Thoracic aorta (tissue), 2 donors: ENCODE measurements around the gene DCDC2C. TPM values are rescaled to one million over a fixed set of nuclear protein-coding genes. Genes with fewer than 3 reads are reported as not detected.

Source experiments
- ATAC-seq: fragments of 150-250 bp; one replicate; pipeline ENCODE4 v1.8.0; 2017; ENCODE audit warnings: low read depth; ENCODE audit not compliant: insufficient number of reproducible peaks, low FRiP score
- DNase-seq: peaks from one replicate; pipeline ENCODE4 v3.0.0-alpha.2; 2020; ENCODE audit warnings: low spot score
- H3K27ac ChIP-seq, 2 donors: fragments of 200-600 bp; sonication (generic); 1 replicate in 1 of 2; 2 replicates in 1 of 2; pipeline ENCODE4 v1.5.1; 2016; ENCODE audit warnings: mild to moderate bottlenecking in 2 of 2, moderate library complexity in 2 of 2
- H3K27me3 ChIP-seq: fragments of 200-600 bp; sonication (generic); replicated peaks from 2 replicates; pipeline ENCODE4 v1.6.0; 2016; ENCODE audit warnings: mild to moderate bottlenecking; ENCODE audit not compliant: insufficient read depth
- H3K36me3 ChIP-seq: fragments of 200-600 bp; sonication (generic); one replicate; pipeline ENCODE4 v1.5.1; 2016
- H3K4me1 ChIP-seq, 2 donors: fragments of 200-600 bp; sonication (generic); 1 replicate in 1 of 2; 2 replicates in 1 of 2; pipeline versions ENCODE4 v1.5.1 to v1.6.0; 2016; ENCODE audit warnings: low read depth in 2 of 2, mild to moderate bottlenecking in 1 of 2; ENCODE audit not compliant: control insufficient read depth in 1 of 2
- H3K4me3 ChIP-seq: fragments of 200-600 bp; sonication (generic); 2 replicates; pipeline ENCODE4 v1.5.1; 2016; ENCODE audit warnings: mild to moderate bottlenecking
- H3K9me3 ChIP-seq: fragments of 200-600 bp; sonication (generic); 2 replicates; pipeline ENCODE4 v1.5.1; 2016
- total RNA-seq, 2 donors: library from RNA; depleted of rRNA; stranded (reverse); fragments of >200 nt; gene quantifications; one replicate each; pipeline versions ENCODE4 v1.1.0 to v1.2.3, GENCODE V29; 2016
- TF ChIP-seq, protein P1 (sequence below): fragments of 200-600 bp; sonication (generic); IDR thresholded peaks from one replicate; pipeline ENCODE4 v1.5.1; 2019; ENCODE audit warnings: antibody characterized with exemption

Gene DCDC2C
- total RNA-seq, 2 donors from 2014 or later, result 6.6 to 13.1 TPM

DNA sequence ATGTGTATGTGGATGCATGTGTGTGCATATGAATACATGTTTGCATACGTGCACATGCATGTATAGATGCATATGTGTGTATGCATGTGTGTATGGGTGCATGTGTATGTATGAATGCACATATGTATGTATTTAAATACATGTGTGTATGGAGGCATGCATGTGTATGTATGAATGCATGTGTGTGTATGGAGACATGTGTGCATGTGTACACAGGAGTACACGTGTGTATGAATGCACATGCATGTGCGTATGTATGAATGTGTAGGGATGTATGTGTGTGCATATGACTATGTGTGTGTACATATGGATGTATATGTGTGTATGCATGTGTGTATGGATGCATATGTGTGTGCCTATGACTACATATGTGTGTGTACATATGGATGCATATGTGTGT is 51.9 kb downstream of the DCDC2C start:
- H3K4me3 ChIP-seq, result no peak overlapping the region
- no peaks in the 10 kb centered on the region for H3K27me3 ChIP-seq
- DNase-seq (no peak), ATAC-seq (no peak)
- no peaks in the 10 kb centered on the region for H3K9me3 ChIP-seq
- TF ChIP-seq, protein P1, sequence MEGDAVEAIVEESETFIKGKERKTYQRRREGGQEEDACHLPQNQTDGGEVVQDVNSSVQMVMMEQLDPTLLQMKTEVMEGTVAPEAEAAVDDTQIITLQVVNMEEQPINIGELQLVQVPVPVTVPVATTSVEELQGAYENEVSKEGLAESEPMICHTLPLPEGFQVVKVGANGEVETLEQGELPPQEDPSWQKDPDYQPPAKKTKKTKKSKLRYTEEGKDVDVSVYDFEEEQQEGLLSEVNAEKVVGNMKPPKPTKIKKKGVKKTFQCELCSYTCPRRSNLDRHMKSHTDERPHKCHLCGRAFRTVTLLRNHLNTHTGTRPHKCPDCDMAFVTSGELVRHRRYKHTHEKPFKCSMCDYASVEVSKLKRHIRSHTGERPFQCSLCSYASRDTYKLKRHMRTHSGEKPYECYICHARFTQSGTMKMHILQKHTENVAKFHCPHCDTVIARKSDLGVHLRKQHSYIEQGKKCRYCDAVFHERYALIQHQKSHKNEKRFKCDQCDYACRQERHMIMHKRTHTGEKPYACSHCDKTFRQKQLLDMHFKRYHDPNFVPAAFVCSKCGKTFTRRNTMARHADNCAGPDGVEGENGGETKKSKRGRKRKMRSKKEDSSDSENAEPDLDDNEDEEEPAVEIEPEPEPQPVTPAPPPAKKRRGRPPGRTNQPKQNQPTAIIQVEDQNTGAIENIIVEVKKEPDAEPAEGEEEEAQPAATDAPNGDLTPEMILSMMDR, result no peak
- no peak overlapping the region for H3K27ac ChIP-seq
- no peaks in the 10 kb centered on the region for H3K4me1 ChIP-seq
- H3K36me3 ChIP-seq, result no peaks in the 10 kb centered on the region

DNA sequence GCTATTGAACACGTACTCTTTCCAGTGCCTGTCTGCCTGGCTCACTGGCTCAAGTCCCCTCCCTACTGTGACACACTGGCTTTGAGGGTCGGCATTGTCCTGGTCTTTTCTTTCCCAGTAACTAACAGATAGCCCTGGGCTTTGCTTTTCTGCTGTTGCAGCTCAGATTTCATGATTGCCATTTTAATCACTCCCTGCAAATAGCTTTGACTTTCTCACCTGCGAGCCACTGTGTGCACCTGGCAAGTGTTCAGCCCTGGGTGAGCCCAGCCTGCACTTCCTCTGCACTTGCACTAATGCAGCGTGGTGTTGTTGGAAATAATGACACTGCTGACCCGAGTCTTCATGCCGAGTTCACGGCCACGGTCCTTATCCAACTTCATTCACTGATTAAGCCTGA is 52.9 kb downstream of the DCDC2C start:
- H3K27me3 ChIP-seq, result no peaks in the 10 kb centered on the region
- H3K9me3 ChIP-seq, result no peaks in the 10 kb centered on the region
- TF ChIP-seq, protein P1, result no peak
- H3K4me1 ChIP-seq, result no peaks in the 10 kb centered on the region
- ATAC-seq (no peak), DNase-seq (no peak)
- no peaks in the 10 kb centered on the region for H3K36me3 ChIP-seq
- no peak overlapping the region for H3K27ac ChIP-seq
- H3K4me3 ChIP-seq, result no peak overlapping the region

DNA sequence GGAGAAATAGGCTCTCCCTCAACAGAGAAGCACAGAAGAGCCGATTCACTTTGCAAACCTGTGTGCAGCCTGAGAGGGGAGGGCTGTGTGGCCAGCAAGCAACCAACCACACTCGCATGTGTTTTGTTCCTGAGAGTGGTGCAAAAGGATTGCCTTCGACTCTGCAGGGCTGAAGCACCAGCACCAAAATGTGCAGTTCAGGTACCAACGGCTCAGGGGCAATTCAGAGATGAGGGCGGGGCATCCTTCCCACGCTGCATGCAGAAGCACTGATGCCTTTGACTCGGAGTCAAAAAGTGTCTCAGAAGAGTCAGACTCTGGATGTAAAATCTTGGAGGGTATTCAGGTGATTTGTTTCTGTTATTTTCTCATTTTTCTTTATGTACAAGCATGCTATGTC is 55.5 kb downstream of the DCDC2C start:
- H3K4me3 ChIP-seq, result no peak overlapping the region
- no peak for DNase-seq
- H3K9me3 ChIP-seq, result no peaks in the 10 kb centered on the region
- H3K27ac ChIP-seq, result no peak overlapping the region
- TF ChIP-seq, protein P1, result no peak
- no peaks in the 10 kb centered on the region for H3K4me1 ChIP-seq
- H3K27me3 ChIP-seq, result no peaks in the 10 kb centered on the region
- no peak for ATAC-seq
- H3K36me3 ChIP-seq, result no peaks in the 10 kb centered on the region

DNA sequence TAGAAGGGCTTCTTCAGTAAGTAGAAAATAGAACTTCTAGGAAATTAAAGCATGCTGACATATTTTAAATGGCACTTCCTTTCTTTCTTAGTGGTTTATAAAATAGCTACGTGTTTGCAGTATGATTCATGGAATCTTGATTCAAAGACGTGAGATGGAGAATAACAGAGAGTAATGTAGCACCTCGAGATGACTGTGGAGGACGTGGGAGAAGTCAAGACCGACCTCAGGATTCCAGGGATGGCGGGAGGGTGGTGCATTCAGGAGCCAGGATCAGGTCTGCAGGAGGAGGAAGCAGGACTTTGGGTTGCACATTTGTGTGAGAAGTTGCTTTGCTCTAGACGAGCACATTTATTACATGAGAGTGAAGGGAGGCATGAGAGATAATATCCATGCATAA is 56.0 kb downstream of the DCDC2C start:
- Histone ChIP-seq H3K4me3 (no peak overlapping the region), H3K4me1 (no peaks in the 10 kb centered on the region), H3K9me3 (no peaks in the 10 kb centered on the region), H3K27me3 (no peaks in the 10 kb centered on the region), H3K36me3 (no peaks in the 10 kb centered on the region), H3K27ac (no peak overlapping the region)
- DNase-seq (no peak), ATAC-seq (no peak)
- TF ChIP-seq, protein P1, result no peak

DNA sequence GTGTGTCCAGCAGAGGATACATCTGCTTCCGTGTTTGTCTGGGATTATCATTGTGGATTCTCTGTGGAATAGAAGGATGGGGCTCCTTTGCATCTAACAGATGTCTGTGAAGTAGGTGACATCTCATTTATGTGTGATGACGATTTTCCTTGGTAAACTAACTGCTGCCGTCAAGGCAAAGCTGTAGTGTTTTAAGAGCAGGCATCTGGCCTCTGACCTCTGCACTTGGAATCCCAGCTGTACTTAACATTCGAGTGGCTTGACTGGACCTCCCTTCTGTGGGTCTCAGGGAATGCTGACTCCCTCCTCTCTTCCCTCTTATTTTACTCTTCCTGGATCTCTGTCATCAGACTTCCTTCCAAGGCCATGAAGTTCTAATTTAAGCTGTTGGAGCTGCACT is 56.4 kb downstream of the DCDC2C start:
- no peak for DNase-seq
- no peak for ATAC-seq
- no peaks in the 10 kb centered on the region for H3K4me1 ChIP-seq
- H3K4me3 ChIP-seq, result no peak overlapping the region
- no peak overlapping the region for H3K27ac ChIP-seq
- TF ChIP-seq, protein P1, result no peak
- no peaks in the 10 kb centered on the region for H3K9me3 ChIP-seq
- no peaks in the 10 kb centered on the region for H3K27me3 ChIP-seq
- no peaks in the 10 kb centered on the region for H3K36me3 ChIP-seq
